ENCODE data around the gene EHBP1.
"Not testable (repeated sequence)": the region's sequence is repeated elsewhere in the genome, so short reads cannot be mapped to it uniquely, and the experiment has no call there.

EHBP1 gene

GRCh38 chr2:62968668-62969067, 263.2 kb downstream of the EHBP1 start:
- no peak for DNase-seq

DNA sequence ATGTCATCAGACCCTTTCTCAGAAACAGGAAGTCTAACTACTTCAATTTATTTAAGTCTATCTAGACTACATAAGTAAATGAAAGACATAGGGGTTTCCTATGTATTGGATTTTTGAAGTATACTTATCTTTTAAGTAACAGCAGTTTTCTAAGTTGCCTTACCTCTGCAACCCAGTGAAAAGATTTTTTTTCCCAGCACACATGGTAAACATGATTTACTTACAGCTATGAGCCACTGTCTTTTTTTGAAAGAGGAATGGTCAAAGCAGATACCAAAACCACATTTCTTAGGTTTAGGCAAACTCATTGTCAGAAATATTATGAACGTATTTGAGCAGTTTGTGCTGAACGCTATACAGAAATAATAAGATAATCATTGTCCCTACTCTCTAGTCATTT, 266.4 kb downstream of the EHBP1 start:
- no peak for DNase-seq

DNA sequence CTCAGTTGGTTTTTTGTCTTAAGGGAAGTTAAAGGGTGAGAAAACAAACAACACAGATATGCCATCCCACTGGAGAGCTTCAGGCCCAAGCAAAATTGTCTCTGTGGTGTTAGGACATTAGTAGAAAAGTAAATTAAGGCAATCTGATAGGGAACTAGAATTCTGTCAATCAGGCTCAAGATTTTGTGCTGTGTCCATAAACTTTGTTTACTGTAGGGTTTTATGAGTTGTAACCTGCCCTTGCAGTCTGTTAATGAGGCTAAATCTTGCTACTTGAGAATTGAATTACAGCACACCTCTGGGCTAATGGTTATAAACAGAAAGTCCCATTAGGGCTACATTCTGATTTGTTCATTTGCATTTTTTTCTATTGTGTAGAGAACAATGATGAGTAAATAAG, 267.1 kb downstream of the EHBP1 start:
- no peak for DNase-seq

- no peak for DNase-seq
Measured at GRCh38 chr2:62974999-62975398, 269.5 kb downstream of the EHBP1 start.

DNA sequence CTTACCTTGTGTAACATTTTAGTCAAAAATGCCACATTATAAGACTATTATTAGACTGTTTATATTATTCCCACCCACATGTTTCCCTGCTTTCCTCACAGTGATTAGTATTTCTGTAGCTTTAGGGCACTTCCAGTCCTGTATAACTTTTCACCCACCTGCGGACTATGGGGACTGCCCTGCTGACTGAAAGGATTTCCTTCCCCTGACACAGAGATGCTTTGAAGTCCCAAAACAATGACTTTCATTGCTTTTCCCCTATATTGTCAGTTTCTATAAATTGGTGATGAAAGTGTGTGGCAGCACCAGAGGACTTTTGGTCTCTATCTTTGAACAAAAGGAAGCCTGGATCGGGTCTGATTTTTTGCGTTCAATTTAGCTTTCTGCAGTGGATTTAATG, 286.1 kb downstream of the EHBP1 start:
- DNase-seq: no peak

- no peak for DNase-seq
Measured at GRCh38 chr2:62992561-62992960, 287.0 kb downstream of the EHBP1 start.

GRCh38 chr2:62994206-62994605, 288.7 kb downstream of the EHBP1 start:
- DNase-seq: no peak

- no peak for DNase-seq
Measured at GRCh38 chr2:62996534-62997186, 291.1 kb downstream of the EHBP1 start.

- no peak for DNase-seq
Measured at GRCh38 chr2:62998949-62999348, 293.4 kb downstream of the EHBP1 start.

DNA sequence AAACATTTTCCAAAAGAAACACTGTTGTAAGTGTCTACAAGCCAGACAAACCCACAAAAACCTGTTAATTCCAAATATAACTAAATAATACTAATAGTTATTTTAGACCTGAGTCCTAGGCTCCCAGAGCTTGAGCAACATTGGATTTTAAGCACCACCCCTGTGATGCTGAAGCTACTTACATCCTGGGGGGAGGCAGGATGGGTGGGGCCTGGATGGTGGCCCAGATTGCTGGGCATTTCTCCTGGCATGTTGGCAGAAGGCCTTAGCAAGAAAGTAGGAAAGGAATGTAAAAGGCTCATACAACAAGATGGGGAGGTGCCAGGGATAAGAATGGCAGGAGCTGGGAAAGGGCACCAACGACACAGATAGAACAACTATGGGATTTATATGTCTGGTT, 294.4 kb downstream of the EHBP1 start:
- DNase-seq: no peak

GRCh38 chr2:63000801-63001200, 295.3 kb downstream of the EHBP1 start:
- DNase-seq: no peak

- no peak for DNase-seq
Measured at GRCh38 chr2:63001576-63001975, 296.1 kb downstream of the EHBP1 start.

GRCh38 chr2:63003351-63003750, 297.8 kb downstream of the EHBP1 start:
- DNase-seq: no peak

DNA sequence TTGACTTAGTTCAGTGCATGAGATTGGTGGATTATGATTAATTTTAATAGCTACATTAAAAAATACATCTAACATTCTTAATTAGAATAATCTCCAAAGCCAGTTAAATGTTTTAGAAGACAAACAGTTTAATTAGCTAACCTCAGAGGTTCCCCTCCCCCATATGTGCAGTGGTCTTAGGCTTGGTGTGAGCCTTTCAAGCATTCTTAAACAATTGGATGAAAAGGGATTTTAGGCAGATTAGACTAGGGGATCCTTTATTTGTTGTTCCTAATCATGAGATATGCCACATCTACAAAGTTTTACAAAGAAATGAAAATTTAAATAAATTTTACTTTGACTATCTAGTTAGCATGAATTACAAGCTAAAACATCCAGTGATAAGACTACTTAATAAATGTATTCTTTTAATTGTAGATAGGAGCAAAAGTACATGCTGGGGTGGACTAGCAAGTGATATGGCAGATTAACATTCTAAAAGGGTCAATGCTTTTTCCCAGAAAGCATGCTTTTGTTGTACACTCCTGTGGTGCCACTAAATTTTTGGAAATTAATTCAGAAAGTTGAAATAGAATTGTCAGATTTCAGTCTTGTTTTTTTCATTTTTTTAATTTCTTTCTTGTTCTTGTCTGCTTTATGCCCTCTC, 302.4 kb downstream of the EHBP1 start:
- no peak for DNase-seq

- DNase-seq: no peak
Measured at GRCh38 chr2:63008838-63009237, 303.3 kb downstream of the EHBP1 start.

- DNase-seq: no peak
Measured at GRCh38 chr2:63009490-63009889, 304.0 kb downstream of the EHBP1 start.

DNA sequence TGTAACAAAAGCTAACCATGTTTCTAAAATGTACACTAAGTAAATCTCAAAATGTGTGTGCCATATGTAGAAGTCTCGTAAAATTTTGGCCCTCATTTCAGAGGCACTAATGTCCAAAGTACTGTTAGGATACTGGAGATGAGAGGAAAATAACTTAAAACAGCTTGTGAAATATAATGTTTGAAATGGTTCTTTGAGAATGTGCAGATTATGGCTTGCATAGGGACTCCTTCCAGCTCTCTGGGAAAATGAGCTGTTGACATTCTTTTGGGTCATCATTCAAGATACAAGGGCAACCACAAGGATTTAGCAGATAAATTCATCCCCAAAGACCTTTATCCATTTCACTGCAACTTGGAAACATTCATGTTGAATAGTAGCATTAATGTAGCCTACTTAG, 307.0 kb downstream of the EHBP1 start:
- no peak for DNase-seq

- DNase-seq: no peak
Measured at GRCh38 chr2:63013438-63013837, 307.9 kb downstream of the EHBP1 start.

GRCh38 chr2:63015389-63015788, 309.9 kb downstream of the EHBP1 start:
- no peak for DNase-seq

GRCh38 chr2:63018439-63018838, 312.9 kb downstream of the EHBP1 start:
- no peak for DNase-seq

DNA sequence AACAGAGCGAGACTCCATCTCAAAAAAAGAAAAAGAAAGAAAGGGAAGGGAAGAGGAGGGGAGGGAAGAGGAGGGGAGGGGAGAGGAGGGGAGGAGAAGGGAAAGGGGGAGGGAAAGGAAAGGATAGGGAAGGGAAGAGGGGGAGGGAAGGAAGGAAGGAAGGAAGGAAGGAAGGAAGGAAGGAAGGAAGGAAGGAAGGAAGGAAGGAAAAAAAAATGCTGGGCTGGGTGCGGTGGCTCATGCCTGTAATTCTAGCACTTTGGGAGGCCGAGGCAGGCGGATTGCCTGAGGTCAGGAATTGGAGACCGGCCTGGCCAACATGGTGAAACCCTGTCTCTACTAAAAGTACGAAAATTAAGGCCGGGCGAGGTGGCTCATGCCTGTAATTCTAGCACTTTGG, 314.2 kb downstream of the EHBP1 start:
- not testable (repeated sequence) for DNase-seq

DNA sequence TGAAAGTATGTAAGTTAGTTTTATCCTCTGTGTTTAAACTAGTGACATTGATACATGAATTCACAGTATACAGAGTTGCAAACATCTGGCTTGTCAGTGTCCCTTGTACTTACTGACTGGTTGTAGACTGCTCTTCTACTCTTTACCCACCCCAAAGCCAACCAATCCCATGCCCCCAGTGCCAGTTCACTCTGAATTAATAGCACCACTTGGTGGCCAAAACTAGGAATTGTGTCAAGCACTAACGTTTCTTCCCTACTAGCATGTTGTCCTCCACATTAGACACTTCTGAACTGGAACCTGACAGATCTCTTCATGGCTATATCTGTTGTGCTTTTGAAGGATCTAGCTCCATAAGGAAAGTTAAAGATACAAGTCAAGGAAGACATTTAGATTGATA, 317.9 kb downstream of the EHBP1 start:
- no peak for DNase-seq

GRCh38 chr2:63027220-63027619, 321.7 kb downstream of the EHBP1 start:
- DNase-seq: no peak

- no peak for DNase-seq
Measured at GRCh38 chr2:63029058-63029457, 323.5 kb downstream of the EHBP1 start.

GRCh38 chr2:63034526-63034925, 329.0 kb downstream of the EHBP1 start:
- DNase-seq: no peak
